Peyer's patch (tissue), 4 donors: ENCODE data around the gene AGO3. TPM values are rescaled to one million over a fixed set of nuclear protein-coding genes. Genes with fewer than 3 reads are reported as not detected.

ENCODE experiments used
- DNase-seq, 3 donors: peaks; one replicate each; pipeline ENCODE4 v3.0.0-alpha.2; 2017 to 2019
- H3K27ac ChIP-seq, 4 donors: fragments of 200-600 bp; sonication (generic); one replicate each; pipeline ENCODE4 v1.5.1; 2016 to 2019
- H3K27me3 ChIP-seq, 2 donors: fragments of 200-600 bp; sonication (generic); one replicate each; pipeline ENCODE4 v1.5.1; 2019
- H3K36me3 ChIP-seq, 3 donors: fragments of 200-600 bp; sonication (generic); one replicate each; pipeline ENCODE4 v1.5.1; 2016 to 2019
- H3K4me1 ChIP-seq, 4 donors: fragments of 200-600 bp; sonication (generic); one replicate each; pipeline ENCODE4 v1.5.1; 2016 to 2019
- H3K4me3 ChIP-seq, 4 donors: fragments of 200-600 bp; sonication (generic); 1 replicate in 3 of 4; 2 replicates in 1 of 4; pipeline ENCODE4 v1.5.1; 2016 to 2019; ENCODE audit warnings: mild to moderate bottlenecking in 1 of 4
- H3K9me3 ChIP-seq, 4 donors: fragments of 200-600 bp; sonication (generic); one replicate each; pipeline ENCODE4 v1.5.1; 2016 to 2019; ENCODE audit warnings: mild to moderate bottlenecking in 1 of 4
- CTCF ChIP-seq, 6 experiments: fragments of 450-650 bp in 4 of 6; fragments of 200-600 bp in 2 of 6; sonication (generic) in 1 of 6; IDR thresholded peaks; one replicate each; pipeline ENCODE4 v1.5.1; 2017 to 2019; ENCODE audit warnings: antibody characterized with exemption in 6 of 6, mild to moderate bottlenecking in 3 of 6, moderate library complexity in 1 of 6
- POLR2A ChIP-seq, 2 donors: fragments of 450-650 bp; IDR thresholded peaks; one replicate each; pipeline ENCODE4 v1.5.1; 2017; ENCODE audit warnings: antibody characterized with exemption in 2 of 2, mild to moderate bottlenecking in 2 of 2, moderate library complexity in 2 of 2
- total RNA-seq, 4 donors: library from RNA; depleted of rRNA; stranded (reverse); fragments of >200 nt; gene quantifications; one replicate each; pipeline ENCODE4 v1.1.0, GENCODE V29; 2016

The AGO3 gene
- total RNA-seq, 4 donors from 2014 or later = 12.1 to 33.0 (median 18.6) TPM

DNA sequence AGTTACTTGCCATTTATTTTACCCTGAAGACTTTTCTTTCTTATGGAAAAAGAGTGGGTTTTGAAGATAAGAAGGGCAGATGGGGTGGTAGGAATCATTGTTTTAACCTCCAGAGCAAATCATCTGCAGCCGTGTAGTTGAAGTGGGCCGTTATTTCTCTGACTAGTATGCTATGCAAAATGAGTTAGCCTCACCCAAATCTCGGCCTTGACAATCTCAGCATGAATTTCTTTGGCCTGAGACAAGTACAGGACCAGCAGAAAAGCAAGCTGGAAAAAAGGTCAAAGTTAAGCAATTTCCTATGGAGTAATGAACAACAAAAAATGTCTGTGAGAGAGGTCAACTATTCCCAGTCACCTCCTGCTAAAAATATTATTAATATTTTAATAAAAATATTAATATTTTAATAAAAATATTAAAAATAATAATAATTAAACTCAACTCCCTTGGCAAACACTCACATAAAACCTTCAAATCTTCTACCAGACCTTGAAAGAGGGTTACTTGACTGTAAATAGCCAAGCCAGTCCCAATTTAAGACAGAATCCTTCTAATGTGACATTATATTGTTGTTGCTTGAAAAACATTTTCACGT lies 146.2 kb downstream of the AGO3 start:
- no peaks in the 10 kb centered on the region for H3K9me3 ChIP-seq
- no peak overlapping the region for H3K4me3 ChIP-seq
- no peaks in the 10 kb centered on the region for H3K4me1 ChIP-seq
- TF ChIP-seq CTCF (IDR thresholded peaks at IDR 0.05) = no peak
- no peak for TF ChIP-seq POLR2A (IDR thresholded peaks at IDR 0.05)
- H3K27me3 ChIP-seq = no peaks in the 10 kb centered on the region
- DNase-seq = no peak
- H3K36me3 ChIP-seq = no peaks in the 10 kb centered on the region
- no peak overlapping the region for H3K27ac ChIP-seq

- TF ChIP-seq POLR2A (IDR thresholded peaks at IDR 0.05) (no peak), CTCF (IDR thresholded peaks at IDR 0.05) (no peak)
- Histone ChIP-seq H3K36me3 (no peaks in the 10 kb centered on the region), H3K9me3 (no peaks in the 10 kb centered on the region), H3K27me3 (no peaks in the 10 kb centered on the region), H3K4me1 (peaks cover 0 to 11% (median 3%) of the 10 kb centered on the region in 4 donors), H3K4me3 (no peak overlapping the region), H3K27ac (no peak overlapping the region)
- no peak for DNase-seq
These were observed 149.3 kb downstream of the AGO3 start for GRCh38 chr1:36080236-36080635.

GRCh38 chr1:36080801-36081200 lies 149.9 kb downstream of the AGO3 start:
- Histone ChIP-seq H3K9me3 (no peaks in the 10 kb centered on the region), H3K4me3 (no peak overlapping the region), H3K4me1 (peaks cover 0 to 11% (median 3%) of the 10 kb centered on the region in 4 donors), H3K36me3 (no peaks in the 10 kb centered on the region), H3K27ac (no peak overlapping the region), H3K27me3 (no peaks in the 10 kb centered on the region)
- TF ChIP-seq CTCF (IDR thresholded peaks at IDR 0.05) = no peak
- no peak for TF ChIP-seq POLR2A (IDR thresholded peaks at IDR 0.05)
- DNase-seq = no peak

GRCh38 chr1:36081926-36082485 lies 151.1 kb downstream of the AGO3 start:
- Histone ChIP-seq H3K4me1 (peaks cover 0 to 11% (median 3%) of the 10 kb centered on the region in 4 donors), H3K9me3 (no peaks in the 10 kb centered on the region), H3K4me3 (no peak overlapping the region), H3K27ac (no peak overlapping the region), H3K36me3 (no peaks in the 10 kb centered on the region), H3K27me3 (no peaks in the 10 kb centered on the region)
- no peak for DNase-seq
- TF ChIP-seq POLR2A (IDR thresholded peaks at IDR 0.05) = no peak
- TF ChIP-seq CTCF (IDR thresholded peaks at IDR 0.05) = no peak

DNA sequence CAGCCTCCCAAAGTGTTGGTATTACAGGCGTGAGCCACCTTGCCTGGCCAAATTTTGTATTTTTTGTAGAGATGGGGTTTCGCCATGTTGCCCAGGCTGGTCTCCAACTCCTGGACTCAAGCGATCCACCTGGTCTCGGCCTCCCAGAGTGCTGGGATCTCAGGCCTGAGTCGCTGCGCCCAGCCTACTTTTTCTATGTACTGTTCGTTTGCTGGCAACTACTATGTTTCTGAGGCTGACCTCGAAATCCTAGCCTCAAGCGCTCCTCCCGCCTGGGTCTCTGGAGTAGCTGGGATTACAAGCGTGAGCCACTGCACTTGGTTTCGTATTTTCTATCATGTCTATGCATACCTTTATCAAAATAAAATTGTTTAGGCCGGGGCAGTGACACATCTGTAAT lies 152.3 kb downstream of the AGO3 start:
- H3K27ac ChIP-seq = no peak overlapping the region
- H3K27me3 ChIP-seq = no peaks in the 10 kb centered on the region
- no peaks in the 10 kb centered on the region for H3K36me3 ChIP-seq
- DNase-seq = no peak
- TF ChIP-seq POLR2A (IDR thresholded peaks at IDR 0.05) (no peak), CTCF (IDR thresholded peaks at IDR 0.05) (no peak)
- H3K4me1 ChIP-seq = peaks cover 0 to 12% (median 6%) of the 10 kb centered on the region in 4 donors
- no peak overlapping the region for H3K4me3 ChIP-seq
- no peaks in the 10 kb centered on the region for H3K9me3 ChIP-seq
